ENCODE measurements around the gene CRYAB. TPM values are rescaled to one million over a fixed set of nuclear protein-coding genes. Genes with fewer than 3 reads are reported as not detected.

Gene CRYAB
- total RNA-seq, 4 donors from 2014 or later, result 7.7 to 32.2 (median 14.9) TPM

DNA sequence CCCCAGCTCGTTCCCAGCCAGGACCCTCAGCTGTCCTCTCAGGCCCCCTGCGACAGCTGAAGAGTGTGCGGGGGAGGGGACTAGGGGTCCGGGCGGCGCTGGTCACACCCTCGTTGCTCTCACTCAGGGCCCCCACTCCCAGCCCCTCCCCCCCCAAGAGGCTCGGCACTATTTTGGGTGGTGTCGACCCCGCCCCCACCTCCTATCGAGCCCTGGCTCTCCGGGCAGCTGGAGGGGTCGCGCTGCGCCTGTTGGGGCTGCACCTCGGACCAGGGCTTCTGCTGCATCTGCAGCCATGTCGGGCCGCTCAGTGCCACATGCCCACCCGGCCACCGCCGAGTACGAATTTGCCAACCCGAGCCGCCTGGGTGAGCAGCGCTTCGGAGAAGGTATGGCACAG, 965 bp upstream of the CRYAB start, which contains the start of gene HSPB2:
Gene HSPB2, plus strand, starts transcription at position 200 of the 400 bp plus-strand sequence. Its CDS starts 96 bp downstream, at position 296.
- Histone ChIP-seq H3K4me1 (no peaks in the 10 kb centered on the region), H3K27me3 (no peaks in the 10 kb centered on the region), H3K27ac (peak within 1 kb of the TSS; percentile 63 to 89 (median 71)), H3K4me3 (peak within 1 kb of the TSS; percentile 15 to 54 (median 30)), H3K9me3 (no peaks in the 10 kb centered on the region), H3K36me3 (no peaks in the 10 kb centered on the region)
- TF ChIP-seq, protein P1, sequence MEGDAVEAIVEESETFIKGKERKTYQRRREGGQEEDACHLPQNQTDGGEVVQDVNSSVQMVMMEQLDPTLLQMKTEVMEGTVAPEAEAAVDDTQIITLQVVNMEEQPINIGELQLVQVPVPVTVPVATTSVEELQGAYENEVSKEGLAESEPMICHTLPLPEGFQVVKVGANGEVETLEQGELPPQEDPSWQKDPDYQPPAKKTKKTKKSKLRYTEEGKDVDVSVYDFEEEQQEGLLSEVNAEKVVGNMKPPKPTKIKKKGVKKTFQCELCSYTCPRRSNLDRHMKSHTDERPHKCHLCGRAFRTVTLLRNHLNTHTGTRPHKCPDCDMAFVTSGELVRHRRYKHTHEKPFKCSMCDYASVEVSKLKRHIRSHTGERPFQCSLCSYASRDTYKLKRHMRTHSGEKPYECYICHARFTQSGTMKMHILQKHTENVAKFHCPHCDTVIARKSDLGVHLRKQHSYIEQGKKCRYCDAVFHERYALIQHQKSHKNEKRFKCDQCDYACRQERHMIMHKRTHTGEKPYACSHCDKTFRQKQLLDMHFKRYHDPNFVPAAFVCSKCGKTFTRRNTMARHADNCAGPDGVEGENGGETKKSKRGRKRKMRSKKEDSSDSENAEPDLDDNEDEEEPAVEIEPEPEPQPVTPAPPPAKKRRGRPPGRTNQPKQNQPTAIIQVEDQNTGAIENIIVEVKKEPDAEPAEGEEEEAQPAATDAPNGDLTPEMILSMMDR (IDR thresholded peaks at IDR 0.05), result no peak
- TF ChIP-seq POLR2A (IDR thresholded peaks at IDR 0.05), result no peak
- no peak for DNase-seq

DNA sequence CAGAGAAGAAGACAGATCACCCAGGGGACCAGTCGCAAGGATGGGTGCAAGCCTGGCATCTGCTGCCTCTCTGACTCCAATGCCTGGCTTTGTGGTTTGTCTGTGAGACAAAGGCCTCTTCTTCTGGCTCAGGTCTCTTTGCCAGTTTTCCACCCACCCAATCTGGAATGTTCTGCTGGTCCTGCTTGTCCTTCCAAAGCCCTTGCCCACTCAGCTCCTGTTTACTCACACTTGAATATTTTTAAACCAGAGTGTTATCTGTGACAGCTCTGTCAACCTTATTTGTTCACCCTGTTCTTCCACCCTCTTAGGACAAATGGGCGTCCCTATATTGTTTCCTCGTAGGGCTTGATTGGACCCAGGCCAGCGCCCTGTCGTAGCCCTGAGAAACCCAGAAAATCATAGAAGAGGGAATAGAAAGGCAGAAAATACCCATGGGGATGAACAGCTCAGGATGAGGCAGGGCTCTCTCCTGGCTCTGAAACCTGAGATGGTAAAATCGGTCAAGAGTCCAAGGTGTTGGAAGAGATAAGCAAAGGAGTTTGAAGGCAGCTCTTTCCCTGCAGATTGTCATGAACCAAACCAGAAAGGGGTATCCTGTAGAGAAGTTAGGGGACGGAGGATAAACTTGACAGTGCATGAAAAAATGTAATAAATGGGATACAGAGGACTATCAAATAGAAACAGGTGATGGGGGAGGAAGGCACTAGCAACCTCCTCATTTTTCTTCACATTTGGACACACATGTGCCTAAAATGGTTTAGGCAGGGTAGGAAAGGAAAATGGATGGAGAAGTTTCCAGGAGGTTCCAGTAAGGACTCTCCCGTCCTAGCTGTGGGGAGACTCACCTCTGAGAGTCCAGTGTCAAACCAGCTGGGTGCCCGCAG, 651 bp downstream of the CRYAB start:
- Histone ChIP-seq H3K4me1 (no peaks in the 10 kb centered on the region), H3K4me3 (peak overlapping the region in 2 of 4 donors; percentile 18 to 54), H3K9me3 (no peaks in the 10 kb centered on the region), H3K27me3 (no peaks in the 10 kb centered on the region), H3K36me3 (no peaks in the 10 kb centered on the region), H3K27ac (peak overlapping the region; percentile 25 to 89 (median 70))
- no peak for TF ChIP-seq POLR2A (IDR thresholded peaks at IDR 0.05)
- TF ChIP-seq, protein P1 (IDR thresholded peaks at IDR 0.05), result no peak
- no peak for DNase-seq

DNA sequence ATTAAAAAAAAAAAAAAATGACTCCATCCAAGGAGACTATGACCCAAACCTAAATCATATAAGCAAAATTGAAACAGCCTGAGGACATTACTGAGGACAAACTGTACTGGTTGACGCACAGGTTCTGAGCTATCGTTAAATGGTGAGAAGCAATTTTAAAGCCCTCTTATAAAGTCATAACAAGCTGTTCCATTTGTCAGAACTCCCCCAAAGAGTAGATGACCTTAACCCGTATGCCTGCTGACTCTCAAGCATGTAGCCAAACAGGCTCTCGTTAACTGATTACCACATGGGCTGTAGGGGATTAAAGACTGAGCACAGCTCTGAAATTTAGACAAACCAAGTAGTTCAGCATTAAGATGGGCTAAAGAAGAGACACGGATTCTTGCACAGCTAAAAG, 2.2 kb downstream of the CRYAB start:
- DNase-seq, result no peak
- peak overlapping the region in 1 of 4 donors; percentile 54 for H3K4me3 ChIP-seq
- H3K9me3 ChIP-seq, result no peaks in the 10 kb centered on the region
- H3K4me1 ChIP-seq, result no peaks in the 10 kb centered on the region
- H3K27ac ChIP-seq, result no peak overlapping the region
- no peak for TF ChIP-seq POLR2A (IDR thresholded peaks at IDR 0.05)
- TF ChIP-seq, protein P1 (IDR thresholded peaks at IDR 0.05), result no peak
- H3K27me3 ChIP-seq, result no peaks in the 10 kb centered on the region
- H3K36me3 ChIP-seq, result no peaks in the 10 kb centered on the region

DNA sequence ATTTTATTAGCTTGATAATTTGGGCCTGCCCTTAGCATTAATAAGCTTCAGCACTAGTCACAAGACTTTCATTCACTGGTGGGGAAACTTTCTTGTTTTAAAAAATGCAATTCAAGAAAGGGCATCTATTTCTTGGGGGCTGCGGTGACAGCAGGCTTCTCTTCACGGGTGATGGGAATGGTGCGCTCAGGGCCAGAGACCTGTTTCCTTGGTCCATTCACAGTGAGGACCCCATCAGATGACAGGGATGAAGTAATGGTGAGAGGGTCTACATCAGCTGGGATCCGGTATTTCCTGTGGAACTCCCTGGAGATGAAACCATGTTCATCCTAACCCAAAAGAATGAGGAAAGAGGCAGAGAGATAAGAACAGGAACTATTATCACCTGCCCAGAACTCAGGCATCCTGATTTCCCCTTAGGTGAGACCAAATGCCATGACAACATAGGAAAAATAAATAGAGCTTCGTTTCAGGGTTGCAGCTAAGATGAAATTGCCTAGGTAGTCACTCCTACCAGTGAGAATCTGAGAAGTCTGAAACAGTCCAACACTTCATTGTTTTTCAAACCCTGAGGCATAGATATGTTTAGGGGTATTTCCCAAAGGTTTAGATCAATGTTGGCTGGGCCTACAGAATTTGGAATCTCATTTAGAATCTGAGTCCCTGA, 2.8 kb downstream of the CRYAB start:
- DNase-seq, result no peak
- Histone ChIP-seq H3K36me3 (no peaks in the 10 kb centered on the region), H3K9me3 (no peaks in the 10 kb centered on the region), H3K4me1 (no peaks in the 10 kb centered on the region), H3K4me3 (no peak overlapping the region), H3K27me3 (no peaks in the 10 kb centered on the region), H3K27ac (no peak overlapping the region)
- TF ChIP-seq, protein P1 (IDR thresholded peaks at IDR 0.05), result no peak
- TF ChIP-seq POLR2A (IDR thresholded peaks at IDR 0.05), result no peak

- Histone ChIP-seq H3K27ac (no peak overlapping the region), H3K27me3 (no peaks in the 10 kb centered on the region)
- DNase-seq, result no peak
Observed at GRCh38 chr11:111906680-111907079, 4.9 kb downstream of the CRYAB start.

More at GRCh38 chr11:111906680-111907079, 4.9 kb downstream of the CRYAB start:
- TF ChIP-seq, protein P1 (IDR thresholded peaks at IDR 0.05), result no peak
- TF ChIP-seq POLR2A (IDR thresholded peaks at IDR 0.05), result no peak
- Histone ChIP-seq H3K9me3 (no peaks in the 10 kb centered on the region), H3K4me1 (no peaks in the 10 kb centered on the region), H3K36me3 (no peaks in the 10 kb centered on the region), H3K4me3 (no peak overlapping the region)
